Psoas muscle (tissue), 8 donors: ENCODE data around the gene KPNA5. TPM values are rescaled to one million over a fixed set of nuclear protein-coding genes. Genes with fewer than 3 reads are reported as not detected.

ENCODE experiments used
- ATAC-seq, 4 donors: fragments of 200-7000 bp; cut with Tn5 transposase; one replicate each; pipeline ENCODE4 v1.9.1; 2020; ENCODE audit warnings: moderate library complexity in 3 of 4, mild to moderate bottlenecking in 2 of 4
- DNase-seq, 2 donors: peaks; one replicate each; pipeline ENCODE4 v3.0.0-alpha.2; 2020
- H3K27ac ChIP-seq: fragments of 200-600 bp; one replicate; pipeline ENCODE4 v1.8.0; 2022
- H3K27me3 ChIP-seq, 3 donors: fragments of 200-600 bp in 1 of 3; one replicate each; pipeline versions ENCODE4 v1.6.1 to v1.8.0; 2013 to 2022; ENCODE audit warnings: low read length in 2 of 3, mild to moderate bottlenecking in 2 of 3, moderate library complexity in 1 of 3; ENCODE audit not compliant: insufficient read depth in 3 of 3
- H3K36me3 ChIP-seq, 2 donors: fragments of 200-600 bp in 1 of 2; one replicate each; pipeline versions ENCODE4 v1.6.1 to v1.8.0; 2013 to 2022; ENCODE audit warnings: low read depth in 1 of 2, mild to moderate bottlenecking in 1 of 2, moderate library complexity in 1 of 2; ENCODE audit not compliant: insufficient read depth in 1 of 2
- H3K4me1 ChIP-seq: fragments of 200-600 bp; one replicate; pipeline ENCODE4 v1.8.0; 2022
- H3K4me3 ChIP-seq: fragments of 200-600 bp; one replicate; pipeline ENCODE4 v1.8.0; 2022; ENCODE audit warnings: mild to moderate bottlenecking
- H3K9me3 ChIP-seq: fragments of 200-600 bp; one replicate; pipeline ENCODE4 v1.8.0; 2022
- WGBS, 3 donors: extraction: QIAGEN DNeasy Blood & Tissue Kit; methylation state at CpG; one replicate each; pipeline versions ENCODE4 v1.1.6 to v1.1.7; 2013; 5-methylcytosine and 5-hydroxymethylcytosine counted together
- intact Hi-C, 2 donors: fragments of 100-400 bp; cut with DNase I; formaldehyde crosslinking; loops; one replicate each; pipeline versions ENCODE4 v1.11.0 to v1.14.2; 2022
- polyA plus RNA-seq, 3 donors: library from polyadenylated mRNA; stranded (reverse); fragments of 200-250 nt; gene quantifications; one replicate each; pipeline ENCODE4 v1.2.3, GENCODE V29; 2013
- total RNA-seq, 4 donors: library from RNA; stranded (reverse); fragmentation: NEBNext Ultra II Directional in 2 of 4; extraction: Animal tissue kit (Norgen Biotek cat#: 25700) in 2 of 4; gene quantifications; one replicate each; pipeline versions ENCODE4 v1.2.1 to v1.2.4, GENCODE V29; 2021 to 2023
- TF ChIP-seq, protein P1 (sequence below): fragments of 200-600 bp; IDR thresholded peaks from one replicate; pipeline ENCODE4 v1.8.0; 2022; ENCODE audit warnings: antibody characterized with exemption
- donor health status: healthy with polysubstance abuse.
- donor health status: DM: no; HTN: no; CAD: no; lungs with moderate emphysema.
- donor health status: Bipolar disorder and iron deficiency.
- donor health status: healthy.
- donor health status: DM: yes; HTN: yes; CAD: no.
- donor health status: DM: no; HTN: no; CAD: no.
- donor health status: DM: no; HTN: no; CAD: no.
- donor health status: DM: yes; HTN: yes; CAD: no.

Gene KPNA5
- total and polyA plus RNA-seq, 7 donors, result 2.7 to 20.7 (median 11.2) TPM

DNA sequence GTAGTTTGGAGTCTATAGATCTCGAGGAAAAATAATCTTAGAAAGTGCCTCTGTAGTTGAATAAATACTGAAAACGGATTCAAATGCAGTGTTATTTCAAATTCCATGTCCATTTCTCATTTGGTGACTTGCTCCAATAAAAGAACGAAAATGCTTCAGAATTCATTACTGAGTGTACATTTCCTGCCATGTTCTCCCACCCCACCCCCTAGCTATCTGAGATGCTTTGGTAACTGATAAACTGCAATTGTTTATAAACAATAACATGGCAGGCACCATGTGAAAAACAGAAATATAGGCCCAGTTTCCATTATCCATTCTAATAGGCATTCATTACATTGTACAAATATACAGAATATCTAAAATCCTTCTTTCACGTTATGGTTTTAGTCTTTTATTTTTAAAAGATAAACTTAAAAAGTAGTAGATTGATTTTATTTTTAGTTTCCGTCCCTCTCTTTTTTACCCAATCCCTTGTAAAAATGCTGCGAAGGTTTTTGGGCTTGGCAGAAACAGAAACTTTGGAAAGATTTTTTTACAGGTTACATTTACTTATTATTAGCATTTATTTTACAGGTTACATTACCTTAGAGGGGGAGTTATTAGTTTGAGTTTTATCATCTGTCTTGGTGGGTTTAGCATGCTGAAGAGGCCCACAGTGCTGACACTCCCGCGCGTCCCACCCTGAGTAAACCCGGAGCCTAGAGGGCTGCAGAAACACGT is 83.1 kb downstream of the KPNA5 start:
- H3K27ac ChIP-seq, result peak overlapping the region; percentile 50
- no peak for ATAC-seq
- intact Hi-C loops, result no loop called here
- H3K4me1 ChIP-seq, result no peaks in the 10 kb centered on the region
- TF ChIP-seq, protein P1, sequence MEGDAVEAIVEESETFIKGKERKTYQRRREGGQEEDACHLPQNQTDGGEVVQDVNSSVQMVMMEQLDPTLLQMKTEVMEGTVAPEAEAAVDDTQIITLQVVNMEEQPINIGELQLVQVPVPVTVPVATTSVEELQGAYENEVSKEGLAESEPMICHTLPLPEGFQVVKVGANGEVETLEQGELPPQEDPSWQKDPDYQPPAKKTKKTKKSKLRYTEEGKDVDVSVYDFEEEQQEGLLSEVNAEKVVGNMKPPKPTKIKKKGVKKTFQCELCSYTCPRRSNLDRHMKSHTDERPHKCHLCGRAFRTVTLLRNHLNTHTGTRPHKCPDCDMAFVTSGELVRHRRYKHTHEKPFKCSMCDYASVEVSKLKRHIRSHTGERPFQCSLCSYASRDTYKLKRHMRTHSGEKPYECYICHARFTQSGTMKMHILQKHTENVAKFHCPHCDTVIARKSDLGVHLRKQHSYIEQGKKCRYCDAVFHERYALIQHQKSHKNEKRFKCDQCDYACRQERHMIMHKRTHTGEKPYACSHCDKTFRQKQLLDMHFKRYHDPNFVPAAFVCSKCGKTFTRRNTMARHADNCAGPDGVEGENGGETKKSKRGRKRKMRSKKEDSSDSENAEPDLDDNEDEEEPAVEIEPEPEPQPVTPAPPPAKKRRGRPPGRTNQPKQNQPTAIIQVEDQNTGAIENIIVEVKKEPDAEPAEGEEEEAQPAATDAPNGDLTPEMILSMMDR, result no peak
- H3K4me3 ChIP-seq, result peak overlapping the region; percentile 69
- H3K9me3 ChIP-seq, result no peaks in the 10 kb centered on the region
- peaks cover 0 to 30% (median 7%) of the 10 kb centered on the region in 3 donors for H3K27me3 ChIP-seq
- no peaks in the 10 kb centered on the region for H3K36me3 ChIP-seq
- WGBS, 3 donors, result 73 to 85% (median 84%) methylated on average over 11 of the region's 11 CpGs
- no peak for DNase-seq

DNA sequence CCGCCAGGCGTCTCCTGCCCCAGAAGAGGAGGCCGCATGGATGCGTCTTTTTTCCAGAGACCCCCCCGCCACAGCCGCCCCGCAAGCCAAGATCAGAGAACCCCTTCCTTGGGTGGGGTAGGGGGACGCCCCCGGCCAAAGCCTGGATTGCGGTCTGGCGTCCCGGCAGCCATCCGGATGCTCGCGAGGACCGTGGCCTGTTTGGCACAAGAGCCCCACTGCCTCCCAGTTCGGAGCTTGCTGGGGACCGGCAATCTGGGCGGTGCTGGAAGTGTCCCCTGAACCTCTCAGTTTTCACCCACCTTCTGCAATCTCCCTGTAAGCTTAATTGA is 83.6 kb downstream of the KPNA5 start:
- no peaks in the 10 kb centered on the region for H3K36me3 ChIP-seq
- intact Hi-C loops, result no loop called here
- H3K27me3 ChIP-seq, result peaks cover 0 to 30% (median 7%) of the 10 kb centered on the region in 3 donors
- no peaks in the 10 kb centered on the region for H3K9me3 ChIP-seq
- ATAC-seq (peak in 2 of 4 donors; percentile 13 to 54), DNase-seq (peak; percentile 18 to 62)
- TF ChIP-seq, protein P1, result no peak
- H3K27ac ChIP-seq, result peak overlapping the region; percentile 50
- no peaks in the 10 kb centered on the region for H3K4me1 ChIP-seq
- H3K4me3 ChIP-seq, result peak overlapping the region; percentile 69
- 31 to 35% (median 34%) methylated on average over 16 to 19 of the region's 19 CpGs for WGBS, 3 donors

DNA sequence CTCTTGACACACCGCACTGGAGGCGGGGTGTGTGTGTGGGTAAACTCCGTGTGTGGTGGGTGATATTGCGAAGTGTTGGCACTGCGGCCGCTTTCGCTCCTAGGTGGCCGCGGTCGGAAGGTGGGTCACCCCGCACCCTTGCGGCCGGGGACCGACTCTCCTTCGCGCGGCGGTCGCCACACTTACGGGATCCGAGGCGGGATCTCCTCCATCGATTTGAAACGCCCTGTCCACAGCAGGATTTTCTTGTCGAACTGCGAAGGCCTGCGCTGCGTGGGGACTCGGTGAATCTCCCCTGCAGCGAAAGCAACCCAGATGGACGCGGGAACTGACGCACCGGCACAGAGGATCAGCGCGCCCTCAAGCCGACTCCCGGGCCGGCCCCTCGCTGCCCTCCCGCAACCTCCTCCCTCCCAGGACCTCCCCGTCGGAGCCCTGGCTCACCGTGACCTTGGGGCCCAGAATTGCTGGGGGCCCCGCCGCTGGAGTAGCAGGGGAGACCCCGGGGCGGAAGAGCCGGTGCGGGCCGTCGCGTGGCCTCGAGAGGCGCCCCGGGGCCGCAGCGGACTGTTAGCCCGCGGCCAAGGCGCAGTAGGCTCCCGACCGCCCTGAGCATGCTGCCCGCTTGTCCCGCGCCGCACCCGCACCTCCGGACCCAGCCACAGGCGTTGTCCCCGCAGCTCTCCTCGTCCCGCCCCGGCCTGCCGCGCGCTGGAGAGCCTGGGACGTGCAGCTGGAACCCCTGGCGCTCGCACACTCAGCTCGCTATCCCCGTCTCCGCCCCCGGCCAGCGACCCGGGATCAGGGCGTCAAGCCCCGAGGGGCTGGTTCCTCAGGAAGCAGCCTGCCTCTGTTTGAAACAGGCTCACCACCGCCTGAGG is 84.2 kb downstream of the KPNA5 start, which contains the start of gene FAM162B:
FAM162B (minus strand) TSS at position 759 of the 881 bp plus-strand sequence; CDS start at position 616, 143 bp downstream.
- intact Hi-C loops, result no loop called here
- Histone ChIP-seq H3K4me3 (peak within 1 kb of the TSS; percentile 69), H3K36me3 (no peaks in the 10 kb centered on the region), H3K27me3 (peaks cover 0 to 30% (median 7%) of the 10 kb centered on the region in 3 donors), H3K4me1 (no peaks in the 10 kb centered on the region), H3K9me3 (no peaks in the 10 kb centered on the region), H3K27ac (peak within 1 kb of the TSS; percentile 50)
- TF ChIP-seq, protein P1, result no peak
- DNase-seq, result peak; percentile 48 to 80
- peak in 3 of 4 donors; percentile 55 to 78 (median 74) for ATAC-seq
- WGBS, 3 donors, result 1 to 2% (median 1%) methylated on average over 72 to 89 of the region's 89 CpGs

DNA sequence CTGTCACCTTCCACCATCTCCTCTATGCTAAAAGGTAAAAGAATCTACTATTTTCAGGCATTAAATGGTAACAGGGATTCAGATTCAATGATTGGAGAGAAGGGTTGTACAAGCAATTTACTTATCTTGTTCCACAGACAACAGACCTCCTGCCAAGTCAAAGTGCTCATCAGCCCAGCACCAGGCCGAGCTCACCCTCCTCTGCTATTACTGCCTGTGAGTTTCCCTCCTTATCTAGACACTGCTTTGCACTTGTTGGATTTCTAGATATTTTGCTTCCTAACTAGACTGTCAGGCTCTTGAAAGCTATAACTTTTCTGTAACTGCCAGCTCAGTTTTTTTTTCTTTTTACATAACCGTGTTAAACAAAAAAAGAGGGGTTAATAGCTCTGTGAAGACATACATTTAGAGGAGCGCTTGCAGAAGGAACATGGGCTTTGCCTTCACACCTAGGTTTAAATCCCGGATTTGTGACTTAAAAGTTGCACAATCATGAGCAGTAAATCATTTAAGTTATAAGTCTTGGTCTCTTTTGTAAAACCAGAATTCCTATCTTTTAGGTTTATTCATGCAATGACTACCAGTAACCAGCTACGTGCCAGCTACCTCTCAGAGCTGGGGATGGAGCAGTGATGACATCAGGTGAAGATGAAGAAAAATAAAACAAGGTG is 85.6 kb downstream of the KPNA5 start:
- no peaks in the 10 kb centered on the region for H3K9me3 ChIP-seq
- peaks cover 0 to 30% (median 7%) of the 10 kb centered on the region in 3 donors for H3K27me3 ChIP-seq
- no peak overlapping the region for H3K27ac ChIP-seq
- no peaks in the 10 kb centered on the region for H3K4me1 ChIP-seq
- no peak overlapping the region for H3K4me3 ChIP-seq
- DNase-seq (no peak), ATAC-seq (no peak)
- H3K36me3 ChIP-seq, result no peaks in the 10 kb centered on the region
- intact Hi-C loops, result no loop called here
- TF ChIP-seq, protein P1, result no peak
- WGBS, 3 donors, result 76 to 83% (median 77%) methylated on average over 5 of the region's 5 CpGs
